ENCODE results near the gene ACP7.
"Not testable (repeated sequence)": the region's sequence is repeated elsewhere in the genome, so short reads cannot be mapped to it uniquely, and the experiment has no call there.

The ACP7 gene

DNA sequence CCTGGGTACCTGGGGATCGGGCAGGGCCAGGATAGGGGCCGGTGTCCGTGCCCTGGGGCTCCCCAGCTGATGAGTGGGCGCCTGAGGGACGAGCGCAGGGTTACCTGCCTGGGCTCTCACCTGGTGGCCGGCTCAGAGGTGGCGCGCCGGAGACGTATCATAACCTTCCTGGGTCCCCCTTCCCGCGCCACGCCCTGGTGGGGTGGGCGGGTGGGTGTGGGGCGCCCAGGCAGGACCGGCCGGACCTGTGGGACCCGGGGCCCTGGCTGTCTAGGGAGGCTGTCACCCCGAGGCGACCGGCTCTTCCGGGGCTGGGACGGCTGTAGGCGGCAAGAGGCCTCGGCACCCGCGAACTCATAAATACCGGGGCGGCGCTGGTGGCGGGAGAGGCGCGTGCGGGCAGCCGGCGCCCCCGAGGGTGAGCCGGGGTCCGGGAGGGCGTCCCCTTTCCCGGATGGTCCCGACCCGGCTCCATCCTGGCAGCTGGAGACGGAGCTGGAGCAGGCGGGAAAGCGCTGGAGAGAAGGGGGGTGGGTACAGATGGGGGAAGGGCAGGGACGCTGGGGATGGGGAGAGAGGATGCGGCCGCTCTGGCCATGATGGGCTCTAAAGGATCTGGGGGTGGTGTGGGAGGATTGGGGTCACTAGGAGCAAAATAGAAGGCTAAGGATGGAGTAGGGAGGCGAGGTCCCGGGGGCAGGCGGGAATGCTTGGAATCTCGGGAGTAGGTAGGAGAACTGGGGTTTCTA, at the start of gene ACP7:
ACP7 (plus strand) TSS at position 386 of the 749 bp plus-strand sequence. CDS start 902 bp downstream, outside the sequence.
- no peak for DNase-seq

GRCh38 chr19:39036581-39036980, 47.6 kb upstream of the ACP7 start:
- DNase-seq = no peak

DNA sequence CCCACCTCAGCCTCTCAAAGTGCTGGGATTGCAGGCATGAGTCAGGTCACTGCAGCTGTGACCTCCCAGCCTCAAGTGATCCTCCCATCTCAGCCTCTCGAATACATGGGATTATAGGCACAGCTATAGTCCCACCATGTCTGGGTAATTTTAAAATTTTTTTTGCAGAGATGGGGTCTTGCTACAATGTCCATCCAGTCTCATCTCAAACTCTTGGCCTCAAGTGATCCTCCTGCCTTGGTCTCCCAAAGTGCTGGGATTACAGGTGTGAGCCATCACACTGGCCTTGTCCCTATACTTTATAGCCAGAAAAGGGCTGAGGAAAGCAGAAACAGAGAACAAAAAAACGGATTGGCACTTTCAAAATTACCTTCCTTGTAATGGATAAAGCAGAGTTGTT, 47.0 kb upstream of the ACP7 start:
- DNase-seq = no peak

- DNase-seq = peak; percentile 15
Observed at GRCh38 chr19:39038098-39038497, 46.1 kb upstream of the ACP7 start.

DNA sequence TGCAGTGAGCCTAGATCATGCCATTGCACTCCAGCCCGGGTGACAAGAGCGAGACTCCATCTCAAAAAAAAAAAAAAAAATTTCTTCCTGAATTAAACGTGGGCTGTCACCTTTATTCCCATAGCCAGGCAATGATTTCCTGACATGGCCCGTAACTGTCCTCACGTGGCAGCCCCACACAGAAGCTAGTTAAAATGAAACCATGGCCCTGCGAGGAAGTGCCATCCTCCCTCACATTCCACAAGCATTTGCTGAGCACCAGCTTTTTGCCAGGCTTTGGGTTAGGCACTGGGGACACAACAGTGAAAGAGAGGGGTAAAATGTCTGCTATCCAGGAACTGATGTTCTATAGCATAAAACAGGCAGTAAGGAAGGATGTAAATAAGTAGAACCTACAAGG, 38.7 kb upstream of the ACP7 start:
- DNase-seq = no peak

DNA sequence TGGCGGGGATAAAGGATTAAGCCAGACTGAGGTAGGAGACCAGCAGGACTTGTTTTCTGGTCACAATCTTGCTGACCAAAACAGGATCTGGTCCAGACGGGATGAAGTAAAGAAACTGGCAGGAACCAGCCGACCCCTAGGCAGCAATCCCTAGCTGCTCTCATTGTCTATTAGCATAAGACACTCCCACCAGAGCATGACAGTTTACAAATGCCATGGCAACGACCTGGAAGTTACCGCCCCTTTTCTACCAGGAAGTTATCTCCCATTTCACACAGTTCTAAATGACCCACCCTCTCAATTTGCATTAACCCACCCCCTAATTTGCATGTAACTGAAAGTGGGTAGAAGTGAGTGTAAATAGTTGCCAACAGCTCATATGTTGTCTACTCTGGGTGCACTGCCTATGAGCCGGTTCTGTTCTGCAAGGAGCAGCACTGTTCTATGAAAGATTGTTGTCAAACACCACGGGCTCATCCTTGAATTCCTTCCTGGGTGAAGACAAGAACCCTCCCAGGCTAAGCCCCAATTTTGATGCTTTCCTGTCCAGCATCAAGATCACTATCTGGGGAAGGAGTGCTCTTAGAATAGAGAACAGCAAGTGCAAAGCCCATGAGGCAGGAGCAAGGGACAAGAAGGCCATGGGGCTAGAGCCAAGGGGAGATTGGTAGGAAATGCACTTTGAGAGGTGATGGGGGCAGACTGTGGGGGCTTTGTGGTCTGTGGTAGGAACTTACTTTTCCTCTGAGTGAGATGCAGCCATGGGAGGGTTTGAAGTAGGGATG, 37.9 kb upstream of the ACP7 start:
- DNase-seq = no peak

GRCh38 chr19:39047073-39047472, 37.1 kb upstream of the ACP7 start:
- no peak for DNase-seq

DNA sequence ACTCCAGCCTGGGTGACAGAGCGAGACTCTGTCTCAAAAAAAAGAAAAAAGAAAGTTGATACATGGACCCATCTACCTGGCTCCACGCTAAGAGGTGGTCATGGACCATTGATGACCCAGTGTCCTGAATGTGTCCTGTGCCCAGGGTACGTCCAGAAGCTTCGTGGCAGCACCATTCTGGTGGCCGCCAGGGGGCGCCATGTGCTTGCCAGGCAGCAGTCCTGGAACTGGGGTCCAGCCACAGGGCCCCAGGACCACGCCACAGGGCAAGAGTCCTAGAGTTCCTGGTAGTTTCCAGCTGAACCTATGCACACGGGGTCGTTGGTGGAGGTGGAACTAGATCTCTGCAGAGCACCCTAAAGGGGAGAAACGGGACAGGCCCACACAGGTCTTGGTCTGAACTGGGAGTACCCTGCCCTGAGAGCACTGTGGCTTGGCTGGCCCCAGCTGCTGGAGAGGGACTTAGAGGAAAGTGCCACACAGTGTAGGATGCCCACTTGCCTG, 31.9 kb upstream of the ACP7 start:
- peak; percentile 68 for DNase-seq

GRCh38 chr19:39052846-39053245, 31.3 kb upstream of the ACP7 start:
- no peak for DNase-seq

GRCh38 chr19:39053276-39054090, 30.7 kb upstream of the ACP7 start:
- DNase-seq = no peak

GRCh38 chr19:39054091-39054470, 30.1 kb upstream of the ACP7 start:
- DNase-seq = no peak

GRCh38 chr19:39057615-39058014, 26.6 kb upstream of the ACP7 start:
- DNase-seq = no peak

- DNase-seq = no peak
Observed at GRCh38 chr19:39059302-39059701, 24.9 kb upstream of the ACP7 start.

GRCh38 chr19:39060171-39060570, 24.0 kb upstream of the ACP7 start:
- DNase-seq = no peak

- no peak for DNase-seq
Observed at GRCh38 chr19:39064405-39064804, 19.8 kb upstream of the ACP7 start.

- DNase-seq = no peak
Observed at GRCh38 chr19:39065928-39066327, 18.2 kb upstream of the ACP7 start.

- DNase-seq = no peak
Observed at GRCh38 chr19:39067104-39067503, 17.1 kb upstream of the ACP7 start.

GRCh38 chr19:39068259-39068658, 15.9 kb upstream of the ACP7 start:
- DNase-seq = not testable (repeated sequence)

GRCh38 chr19:39070888-39071287, 13.3 kb upstream of the ACP7 start:
- DNase-seq = no peak

DNA sequence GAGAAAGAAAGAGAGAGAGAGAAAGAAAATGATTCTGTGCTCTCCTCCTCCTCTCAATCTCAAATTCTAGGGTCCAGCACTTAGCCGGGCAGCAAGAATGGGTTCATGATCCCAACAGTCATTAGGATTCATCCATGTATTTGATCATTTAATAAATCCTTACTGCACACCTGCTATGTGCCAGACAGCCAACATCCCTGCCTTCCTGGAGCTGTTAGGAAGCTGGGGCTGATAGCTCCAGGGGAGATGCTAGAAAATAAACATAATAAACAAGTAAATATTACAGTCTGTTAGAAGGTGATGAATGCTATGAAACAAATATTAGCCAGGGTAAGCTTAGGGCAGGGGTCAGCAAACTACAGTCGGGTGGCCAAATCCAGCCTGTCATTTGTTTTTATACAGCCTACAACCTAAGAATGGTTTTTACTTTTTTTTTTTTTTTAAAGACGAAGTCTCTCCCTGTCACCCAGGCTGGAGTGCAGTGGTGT, 9.9 kb upstream of the ACP7 start:
- DNase-seq = no peak

DNA sequence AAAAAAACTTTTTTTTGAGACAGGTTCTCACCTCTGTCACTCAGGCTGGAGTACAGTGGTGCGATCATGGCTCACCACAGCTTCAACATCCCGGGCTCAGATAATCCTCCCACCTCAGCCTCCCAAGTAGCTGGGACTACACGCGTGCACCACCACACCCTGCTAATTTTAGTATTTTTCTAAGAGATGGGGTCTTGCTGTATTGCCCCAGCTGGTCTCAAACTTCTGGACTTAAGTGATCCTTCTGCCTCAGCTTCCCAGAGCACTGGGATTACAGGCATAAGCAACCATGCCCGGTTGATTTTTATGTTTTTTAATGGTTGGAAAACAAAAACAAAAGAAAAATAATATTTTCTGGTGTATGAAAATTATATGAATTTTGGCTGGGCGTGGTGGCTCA, 9.2 kb upstream of the ACP7 start:
- no peak for DNase-seq

DNA sequence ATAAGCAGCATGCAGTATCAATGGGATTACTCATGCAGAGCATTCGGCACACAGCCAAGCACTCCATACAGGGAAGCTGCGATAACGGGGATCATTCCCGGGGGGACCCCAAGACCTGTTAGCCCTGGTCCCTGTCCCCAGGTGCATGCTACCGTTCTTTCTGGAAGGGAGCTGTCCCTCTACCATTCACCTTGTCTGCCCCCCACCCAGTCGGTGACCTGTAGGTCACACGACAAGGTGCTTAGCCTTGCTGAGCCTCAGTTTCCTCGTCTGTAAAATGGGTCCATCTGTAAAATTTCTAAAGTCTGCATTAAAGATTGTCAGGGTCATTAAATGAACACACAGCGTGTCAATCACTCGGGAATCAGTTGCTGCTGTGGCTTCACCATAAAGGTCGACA, 6.8 kb upstream of the ACP7 start:
- no peak for DNase-seq
